HepG2 (cell line): ENCODE results near the gene ABCG1. TPM values are rescaled to one million over a fixed set of nuclear protein-coding genes. Genes with fewer than 3 reads are reported as not detected.

Experiments used
- ATAC-seq: fragments of 200-7000 bp; cut with Tn5 transposase; 3 replicates; pipeline ENCODE4 v1.9.1; 2020; ENCODE audit warnings: mild to moderate bottlenecking, moderate library complexity
- BruUV-seq: library from RNA; stranded (reverse); fragments of 400-500 nt; replicated peaks from 2 replicates; lab custom pipeline; 2021; lab: Mats Ljungman, UMichigan
- CTCF ChIA-PET: fragments of 300-600 bp; formaldehyde crosslinking; extraction: SDS; loops from one replicate; lab custom pipeline; 2021; ENCODE audit warnings: low total read pairs, inconsistent platforms, low intra/inter-chr PET ratio; lab: Yijun Ruan, JAX
- POLR2A ChIA-PET: fragments of 350-600 bp; sonication (Branson Sonifier 250); formaldehyde crosslinking; loops from one replicate; lab custom pipeline; 2020; ENCODE audit warnings: antibody characterized with exemption, inconsistent platforms; lab: Yijun Ruan, JAX
- DNase-seq: peaks from one replicate; pipeline ENCODE4 v3.0.0-alpha.2; 2015; ENCODE audit warnings: low spot score
- FAIRE-seq: peaks from 3 replicates; lab custom pipeline; 2011; peaks lifted over from hg19 to GRCh38; lab: Jason Lieb, UNC
- H2AFZ ChIP-seq: one replicate; pipeline ENCODE4 v1.6.1; 2011; ENCODE audit warnings: low read length, inconsistent platforms
- H3K27ac ChIP-seq: fragments of 300-600 bp; 3 replicates; pipeline ENCODE4 v1.8.0; 2011; ENCODE audit warnings: mixed run types, mild to moderate bottlenecking, mixed read lengths, low read length, inconsistent platforms; ENCODE audit not compliant: insufficient read depth; ENCODE audit errors: extremely low read length
- H3K27me3 ChIP-seq, 2 experiments: fragments of 200-600 bp in 1 of 2; 2 replicates in 1 of 2; 3 replicates in 1 of 2; pipeline versions ENCODE4 v1.6.0 to v1.8.0; 2011; ENCODE audit warnings: low read length in 2 of 2, mild to moderate bottlenecking in 2 of 2, moderate library complexity in 2 of 2, inconsistent platforms in 1 of 2; ENCODE audit not compliant: insufficient read depth in 2 of 2, control insufficient read depth in 1 of 2
- H3K36me3 ChIP-seq, 2 experiments: fragments of 200-600 bp in 1 of 2; replicated peaks in 1 of 2; 2 replicates in 1 of 2; 3 replicates in 1 of 2; pipeline versions ENCODE4 v1.5.1 to v1.8.0; 2011; ENCODE audit warnings: low read length in 2 of 2, inconsistent platforms in 1 of 2; ENCODE audit not compliant: insufficient read depth in 2 of 2, control insufficient read depth in 1 of 2
- H3K4me1 ChIP-seq: 2 replicates; pipeline ENCODE4 v1.5.1; 2012; ENCODE audit warnings: low read length, inconsistent platforms; ENCODE audit not compliant: insufficient read depth
- H3K4me2 ChIP-seq: 2 replicates; pipeline ENCODE4 v1.6.0; 2011; ENCODE audit warnings: low read depth, low read length, inconsistent platforms
- H3K4me3 ChIP-seq, 3 experiments: fragments of 200-600 bp in 1 of 3; sonication (generic), shearing (Covaris generic) in 1 of 3; replicated peaks in 1 of 3; 2 replicates each; pipeline ENCODE4 v1.5.1; 2011 to 2016; ENCODE audit warnings: low read length in 3 of 3, inconsistent platforms in 2 of 3, low read depth in 2 of 3, mild to moderate bottlenecking in 2 of 3, control low read depth in 1 of 3, mixed read lengths in 1 of 3; ENCODE audit not compliant: insufficient read depth in 1 of 3
- H3K79me2 ChIP-seq: one replicate; pipeline ENCODE4 v1.6.1; 2011; ENCODE audit warnings: low read length, inconsistent platforms; ENCODE audit not compliant: insufficient read depth
- H3K9ac ChIP-seq: 2 replicates; pipeline ENCODE4 v1.6.0; 2011; ENCODE audit warnings: mild to moderate bottlenecking, low read depth, low read length, inconsistent platforms; ENCODE audit not compliant: insufficient read depth
- H3K9me3 ChIP-seq: 2 replicates; pipeline ENCODE4 v1.5.1; 2012; ENCODE audit warnings: mild to moderate bottlenecking, low read length
- H4K20me1 ChIP-seq: 2 replicates; pipeline ENCODE4 v1.6.0; 2011; ENCODE audit warnings: inconsistent platforms, mild to moderate bottlenecking, low read length, moderate library complexity; ENCODE audit not compliant: insufficient read depth
- AGO2 ChIP-seq: fragments of 200-400 bp; formaldehyde crosslinking; optimal IDR thresholded peaks from 2 replicates; pipeline ENCODE3; 2017; ENCODE audit warnings: mild to moderate bottlenecking, low read depth, low read length, moderate library complexity
- RAD21 ChIP-seq: fragments of 450-650 bp; formaldehyde crosslinking; IDR thresholded peaks from 2 replicates; pipeline ENCODE4 v1.5.0; 2020; ENCODE audit warnings: mild to moderate bottlenecking
- RAD51 ChIP-seq: fragments of 450-650 bp; IDR thresholded peaks from 2 replicates; pipeline ENCODE4 v1.6.1; 2016; ENCODE audit warnings: borderline replicate concordance
- TARDBP ChIP-seq: sonication (generic); formaldehyde crosslinking; IDR thresholded peaks from 2 replicates; pipeline ENCODE4 v1.8.0; 2022; ENCODE audit warnings: mild to moderate bottlenecking, missing genetic modification reagents
- ZNF207 ChIP-seq: fragments of 450-650 bp; IDR thresholded peaks from 2 replicates; pipeline ENCODE4 v1.6.1; 2016; ENCODE audit warnings: antibody characterized with exemption, borderline replicate concordance
- ZNF331 ChIP-seq: sonication (generic); formaldehyde crosslinking; IDR thresholded peaks from 2 replicates; pipeline ENCODE4 v1.4.0; 2020; ENCODE audit warnings: missing genetic modification reagents
- WGBS: methylation state at CpG from one replicate; pipeline ENCODE4 v1.1.6; 2017; ENCODE audit warnings: low lambda C conversion rate; 5-methylcytosine and 5-hydroxymethylcytosine counted together
- in situ Hi-C: cut with HindIII; loops from 2 replicates; pipeline ENCODE4 v1.10.0; 2017; ENCODE audit warnings: low pct_unique_long_range_greater_than_20kb; ENCODE audit not compliant: extremely low pct_ligation_motif_present
- intact Hi-C: fragments of 100-400 bp; cut with micrococcal nuclease; formaldehyde crosslinking; loops from one replicate; pipeline ENCODE4 v1.10.0; 2022; ENCODE audit not compliant: unreplicated experiment
- polyA plus RNA-seq, 8 experiments: library from polyadenylated mRNA; depleted of rRNA in 3 of 8; stranded (reverse) in 7 of 8; unstranded in 1 of 8; fragments of >200 nt; fragmentation: Illumina TruSeq in 4 of 8; extraction: Trizol in 4 of 8; gene quantifications; 2 replicates each; pipeline versions ENCODE4 v1.2.1 to v1.2.3, GENCODE V29; 2011 to 2016; ENCODE audit warnings: low read depth in 4 of 8, missing spikeins in 1 of 8, mixed read lengths in 1 of 8; ENCODE audit not compliant: insufficient read depth in 1 of 8
- total RNA-seq, 5 experiments: library from RNA; depleted of rRNA; stranded (reverse); fragments of >200 nt; fragmentation: Illumina TruSeq; extraction: Trizol; gene quantifications; 2 replicates each; pipeline ENCODE4 v1.2.3, GENCODE V29; 2016; ENCODE audit warnings: low read depth in 1 of 5
- TF ChIP-seq, protein P1 (sequence below): sonication (generic); formaldehyde crosslinking; IDR thresholded peaks from 2 replicates; pipeline ENCODE4 v1.4.0; 2020; ENCODE audit warnings: missing genetic modification reagents
- TF ChIP-seq, protein P2 (sequence below): sonication (generic); formaldehyde crosslinking; IDR thresholded peaks from 2 replicates; pipeline ENCODE4 v1.4.0; 2020; ENCODE audit warnings: missing genetic modification reagents, low read depth, mild to moderate bottlenecking, borderline replicate concordance
- TF ChIP-seq, protein P3 (sequence below): sonication (generic); formaldehyde crosslinking; IDR thresholded peaks from 2 replicates; pipeline ENCODE4 v1.5.0; 2020; ENCODE audit warnings: missing genetic modification reagents

ABCG1 gene
- total and polyA plus RNA-seq, 2 of the 13 experiments (the other 11 are each of a cell fraction or from before 2014, with no cell fraction given), result 0.04 TPM; not detected in 1

DNA sequence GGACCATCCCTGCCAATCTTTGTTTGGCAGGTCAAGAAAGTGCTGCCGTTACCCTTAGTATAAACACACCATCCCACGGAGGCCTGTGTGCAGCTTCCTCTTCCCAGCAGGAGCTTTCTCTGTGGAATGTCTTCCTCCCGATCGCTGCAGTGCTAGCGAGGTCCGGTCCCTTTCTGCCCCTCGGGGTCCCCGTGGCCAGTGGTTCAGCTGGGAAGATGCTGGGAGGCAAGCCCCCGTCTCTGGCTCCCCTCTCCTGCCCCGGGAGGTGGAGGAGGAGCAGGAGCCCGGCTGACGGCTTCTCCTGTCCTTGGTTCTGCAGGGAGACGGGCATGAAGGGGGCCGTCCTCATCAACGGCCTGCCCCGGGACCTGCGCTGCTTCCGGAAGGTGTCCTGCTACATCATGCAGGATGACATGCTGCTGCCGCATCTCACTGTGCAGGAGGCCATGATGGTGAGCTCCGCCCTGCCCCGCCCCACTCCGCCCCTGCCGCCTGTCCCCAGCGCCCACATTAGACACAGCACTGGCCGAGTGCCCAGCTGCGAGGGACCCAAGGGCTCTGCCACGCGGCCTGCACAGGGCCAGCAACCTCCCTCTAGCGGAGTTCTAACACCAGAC is 54.2 kb downstream of the ABCG1 start:
- H3K36me3 ChIP-seq, result no peaks in the 10 kb centered on the region
- DNase-seq, result no peak
- BruUV-seq, result no TSS peak
- no peaks in the 10 kb centered on the region for H3K4me1 ChIP-seq
- no peak for FAIRE-seq
- no peak overlapping the region for H3K4me3 ChIP-seq
- H3K27ac ChIP-seq, result no peak overlapping the region
- ATAC-seq, result no peak
- intact Hi-C loops (no loop called here), in situ Hi-C loops (no loop called here)
- ChIA-PET CTCF (no interaction called here), POLR2A (no interaction called here)
- H4K20me1 ChIP-seq, result no peaks in the 10 kb centered on the region
- TF ChIP-seq, protein P1, sequence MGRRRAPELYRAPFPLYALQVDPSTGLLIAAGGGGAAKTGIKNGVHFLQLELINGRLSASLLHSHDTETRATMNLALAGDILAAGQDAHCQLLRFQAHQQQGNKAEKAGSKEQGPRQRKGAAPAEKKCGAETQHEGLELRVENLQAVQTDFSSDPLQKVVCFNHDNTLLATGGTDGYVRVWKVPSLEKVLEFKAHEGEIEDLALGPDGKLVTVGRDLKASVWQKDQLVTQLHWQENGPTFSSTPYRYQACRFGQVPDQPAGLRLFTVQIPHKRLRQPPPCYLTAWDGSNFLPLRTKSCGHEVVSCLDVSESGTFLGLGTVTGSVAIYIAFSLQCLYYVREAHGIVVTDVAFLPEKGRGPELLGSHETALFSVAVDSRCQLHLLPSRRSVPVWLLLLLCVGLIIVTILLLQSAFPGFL (CRISPR knock-in tag), result no peak
- TF ChIP-seq ZNF331 (CRISPR knock-in tag) (no peak), RAD21 (CRISPR knock-in tag) (no peak), RAD51 (no peak), TARDBP (CRISPR knock-in tag) (no peak), AGO2 (no peak), ZNF207 (no peak)
- TF ChIP-seq, protein P2, sequence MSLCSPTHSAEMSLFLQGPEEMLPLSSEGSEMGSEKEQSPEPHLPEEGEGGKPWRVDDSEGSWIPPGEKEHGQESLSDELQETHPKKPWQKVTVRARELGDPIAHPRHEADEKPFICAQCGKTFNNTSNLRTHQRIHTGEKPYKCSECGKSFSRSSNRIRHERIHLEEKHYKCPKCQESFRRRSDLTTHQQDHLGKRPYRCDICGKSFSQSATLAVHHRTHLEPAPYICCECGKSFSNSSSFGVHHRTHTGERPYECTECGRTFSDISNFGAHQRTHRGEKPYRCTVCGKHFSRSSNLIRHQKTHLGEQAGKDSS (CRISPR knock-in tag), result no peak
- TF ChIP-seq, protein P3, sequence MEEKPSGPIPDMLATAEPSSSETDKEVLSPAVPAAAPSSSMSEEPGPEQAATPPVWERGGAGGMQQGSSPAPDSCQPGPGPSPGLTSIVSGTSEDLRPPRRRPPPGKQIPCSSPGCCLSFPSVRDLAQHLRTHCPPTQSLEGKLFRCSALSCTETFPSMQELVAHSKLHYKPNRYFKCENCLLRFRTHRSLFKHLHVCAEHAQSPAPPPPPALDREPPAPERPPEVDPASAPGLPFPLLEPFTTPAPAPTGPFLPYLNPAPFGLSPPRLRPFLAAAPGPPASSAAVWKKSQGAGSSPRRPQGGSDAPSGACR (CRISPR knock-in tag), result no peak
- peaks cover 4 to 34% of the 10 kb centered on the region in 2 experiments; a peak in 4 of 5 replicates for H3K27me3 ChIP-seq
- no peak overlapping the region for H3K4me2 ChIP-seq
- no peak overlapping the region for H2AFZ ChIP-seq
- WGBS, result 32% methylated on average over 7 of the region's 29 CpGs
- H3K79me2 ChIP-seq, result no peaks in the 10 kb centered on the region
- no peaks in the 10 kb centered on the region for H3K9me3 ChIP-seq
- H3K9ac ChIP-seq, result no peak overlapping the region
